Hindlimb muscle (tissue), 1 donor: ENCODE results near the gene ZNF581. TPM values are rescaled to one million over a fixed set of nuclear protein-coding genes. Genes with fewer than 3 reads are reported as not detected.

Source experiments
- DNase-seq: peaks from one replicate; pipeline ENCODE4 v3.0.0-alpha.2; 2013
- polyA plus RNA-seq: library from polyadenylated mRNA; unstranded; fragments of 120-200 nt; gene quantifications from one replicate; pipeline ENCODE4 v1.2.1, GENCODE V29; 2013; ENCODE audit not compliant: insufficient read length

Gene ZNF581
- polyA plus RNA-seq, 1 donor = 36.4 TPM

GRCh38 chr19:55681131-55682092 lies 38.0 kb downstream of the ZNF581 start:
- DNase-seq = no peak

GRCh38 chr19:55683449-55684261 lies 40.2 kb downstream of the ZNF581 start:
- DNase-seq = no peak

GRCh38 chr19:55684946-55685681 lies 41.7 kb downstream of the ZNF581 start:
- no peak for DNase-seq

GRCh38 chr19:55685776-55686175 lies 42.3 kb downstream of the ZNF581 start:
- no peak for DNase-seq

GRCh38 chr19:55686311-55687050 lies 43.0 kb downstream of the ZNF581 start:
- no peak for DNase-seq

GRCh38 chr19:55687281-55688201 lies 44.1 kb downstream of the ZNF581 start:
- no peak for DNase-seq

GRCh38 chr19:55688422-55689218 lies 45.2 kb downstream of the ZNF581 start:
- DNase-seq = peak; percentile 62

- DNase-seq = no peak
Measured at GRCh38 chr19:55689411-55690108, 46.1 kb downstream of the ZNF581 start.

GRCh38 chr19:55690109-55690768 lies 46.8 kb downstream of the ZNF581 start:
- no peak for DNase-seq

GRCh38 chr19:55690769-55691545 lies 47.5 kb downstream of the ZNF581 start:
- no peak for DNase-seq

- no peak for DNase-seq
Measured at GRCh38 chr19:55691561-55692481, 48.4 kb downstream of the ZNF581 start.

GRCh38 chr19:55692681-55693081 lies 49.2 kb downstream of the ZNF581 start:
- DNase-seq = no peak

- no peak for DNase-seq
Measured at GRCh38 chr19:55693336-55693974, 50.0 kb downstream of the ZNF581 start.

GRCh38 chr19:55694241-55694655 lies 50.8 kb downstream of the ZNF581 start:
- DNase-seq = no peak

- DNase-seq = no peak
Measured at GRCh38 chr19:55694656-55695491, 51.4 kb downstream of the ZNF581 start.
